GM12801 (cell line): ENCODE data around the gene TMEM179B.

Experiments used
- TF ChIP-seq, protein P1 (sequence below): IDR thresholded peaks from one replicate; pipeline ENCODE4 v1.5.1; 2011; ENCODE audit warnings: control low read depth; ENCODE audit not compliant: insufficient read length; ENCODE audit errors: extremely low read depth

Gene TMEM179B

DNA sequence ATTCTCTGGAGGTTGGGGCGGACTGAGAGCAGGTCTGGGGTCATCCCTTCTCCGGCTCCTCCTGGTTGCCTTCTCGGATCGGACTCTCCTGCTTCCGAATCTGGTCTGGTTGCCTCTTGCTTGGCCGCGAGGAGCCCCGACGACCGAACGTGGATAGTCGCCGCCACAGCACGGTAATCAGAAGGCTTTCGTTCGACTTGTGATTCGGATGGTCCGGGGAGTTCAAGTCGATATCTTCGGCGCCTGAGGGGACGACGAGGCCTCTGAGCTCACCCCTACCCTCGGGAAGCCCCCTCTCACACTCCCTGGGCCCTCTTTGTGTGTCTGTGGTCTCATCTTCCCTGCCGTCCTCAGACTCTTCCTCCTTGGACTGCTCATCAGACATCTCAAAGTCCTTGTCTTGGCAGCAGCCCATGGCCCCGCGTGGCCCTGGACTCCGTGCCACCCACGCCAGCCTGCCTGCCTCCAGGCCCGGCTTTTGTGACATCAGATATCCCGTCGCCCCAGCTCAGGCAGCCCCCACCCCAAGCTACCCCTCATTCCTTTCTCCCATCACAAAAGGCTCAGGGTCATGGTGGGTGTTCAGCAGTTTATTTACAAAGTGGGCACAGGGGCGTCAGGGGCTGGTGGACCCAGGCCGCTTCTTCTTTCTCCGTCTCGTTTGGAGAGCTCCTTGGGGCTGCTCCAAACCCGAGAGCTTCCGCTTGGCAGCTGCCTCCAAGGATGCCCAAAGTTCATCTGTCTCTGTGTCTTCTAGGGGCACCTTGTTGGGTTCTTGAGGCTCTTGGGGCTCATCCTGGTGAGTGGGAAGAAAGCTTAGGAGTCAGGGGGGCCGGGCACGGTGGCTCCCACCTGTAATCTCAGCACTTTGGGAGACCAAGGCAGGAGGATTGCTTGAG, 45.4 kb downstream of the TMEM179B start, which contains the start of gene TEX54:
TEX54 (minus strand) TSS at position 506 of the 899 bp plus-strand sequence.
- TF ChIP-seq, protein P1, sequence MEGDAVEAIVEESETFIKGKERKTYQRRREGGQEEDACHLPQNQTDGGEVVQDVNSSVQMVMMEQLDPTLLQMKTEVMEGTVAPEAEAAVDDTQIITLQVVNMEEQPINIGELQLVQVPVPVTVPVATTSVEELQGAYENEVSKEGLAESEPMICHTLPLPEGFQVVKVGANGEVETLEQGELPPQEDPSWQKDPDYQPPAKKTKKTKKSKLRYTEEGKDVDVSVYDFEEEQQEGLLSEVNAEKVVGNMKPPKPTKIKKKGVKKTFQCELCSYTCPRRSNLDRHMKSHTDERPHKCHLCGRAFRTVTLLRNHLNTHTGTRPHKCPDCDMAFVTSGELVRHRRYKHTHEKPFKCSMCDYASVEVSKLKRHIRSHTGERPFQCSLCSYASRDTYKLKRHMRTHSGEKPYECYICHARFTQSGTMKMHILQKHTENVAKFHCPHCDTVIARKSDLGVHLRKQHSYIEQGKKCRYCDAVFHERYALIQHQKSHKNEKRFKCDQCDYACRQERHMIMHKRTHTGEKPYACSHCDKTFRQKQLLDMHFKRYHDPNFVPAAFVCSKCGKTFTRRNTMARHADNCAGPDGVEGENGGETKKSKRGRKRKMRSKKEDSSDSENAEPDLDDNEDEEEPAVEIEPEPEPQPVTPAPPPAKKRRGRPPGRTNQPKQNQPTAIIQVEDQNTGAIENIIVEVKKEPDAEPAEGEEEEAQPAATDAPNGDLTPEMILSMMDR = no peak

DNA sequence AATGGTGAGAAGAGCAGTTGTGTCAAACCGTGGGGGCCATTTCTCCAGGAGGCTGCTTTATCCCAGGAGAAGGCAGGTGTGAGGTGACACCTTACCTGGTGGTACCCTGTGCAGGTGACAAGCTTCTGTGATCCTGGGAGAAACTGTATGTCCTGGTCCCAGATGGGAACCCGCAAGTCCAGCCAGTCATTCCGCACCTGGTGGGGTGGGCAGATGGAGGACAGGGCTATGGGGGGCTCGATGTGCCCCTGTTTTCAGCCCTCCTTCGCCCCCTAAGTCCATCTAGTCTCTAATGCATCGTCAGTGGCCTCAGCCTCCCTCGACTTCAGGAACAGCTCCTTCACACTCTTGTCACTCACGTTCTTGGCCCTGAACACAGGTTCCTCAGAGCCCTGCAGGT, 48.1 kb downstream of the TMEM179B start:
- TF ChIP-seq, protein P1 = no peak

DNA sequence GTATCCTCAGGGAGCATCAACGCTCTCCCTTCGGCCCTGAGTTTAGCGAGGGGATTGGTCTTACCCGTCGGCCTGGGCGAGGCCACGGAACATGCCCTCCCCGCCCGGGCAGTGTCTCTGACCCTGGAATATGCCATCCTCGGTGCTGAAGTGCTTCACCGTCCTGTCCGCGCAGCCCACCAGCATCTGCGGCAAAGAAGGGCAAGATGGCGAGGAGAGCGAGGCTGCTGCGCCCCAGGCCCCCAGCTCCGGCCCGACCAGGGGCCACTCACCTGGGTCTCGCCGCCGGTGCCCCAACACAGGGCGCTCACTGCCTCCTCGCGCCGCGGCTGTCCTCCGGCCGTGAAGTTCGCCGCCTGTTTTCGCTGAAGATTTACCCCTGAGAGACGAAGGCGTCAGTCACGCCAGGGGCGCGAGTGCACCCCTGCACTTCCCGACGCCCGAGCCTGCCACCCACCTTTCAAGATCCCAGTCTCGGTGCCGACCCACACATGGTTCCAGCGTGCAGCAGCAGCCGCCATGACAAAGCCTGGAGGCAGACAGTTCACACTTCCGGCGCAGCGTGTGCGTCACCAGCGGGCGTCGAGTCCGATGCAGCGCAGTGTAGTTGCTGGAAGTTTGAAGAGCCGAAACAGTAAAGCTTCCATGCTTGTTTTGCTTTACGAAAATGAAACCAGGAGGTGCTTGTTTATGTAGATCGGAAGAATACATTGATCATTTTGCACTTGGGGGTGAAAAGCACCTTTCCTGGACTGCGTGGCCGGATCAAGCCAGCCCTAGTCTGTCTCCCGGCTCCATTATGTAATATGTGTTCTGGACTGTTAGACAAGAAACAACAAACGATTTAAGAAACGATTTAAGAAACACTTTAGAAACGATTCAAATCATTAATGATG, 52.1 kb downstream of the TMEM179B start, which contains the start of gene WDR74:
WDR74 (minus strand) TSS at position 541 of the 896 bp plus-strand sequence; CDS start at position 521, 20 bp downstream.
- TF ChIP-seq, protein P1 = no peak
